RKO (cell line): ENCODE measurements around the gene FGF16.
"Not testable (repeated sequence)": the region's sequence is repeated elsewhere in the genome, so short reads cannot be mapped to it uniquely, and the experiment has no call there.

Experiments
- DNase-seq: peaks from one replicate; pipeline ENCODE4 v3.0.0-alpha.2; 2016; ENCODE audit warnings: low spot score

The FGF16 gene

DNA sequence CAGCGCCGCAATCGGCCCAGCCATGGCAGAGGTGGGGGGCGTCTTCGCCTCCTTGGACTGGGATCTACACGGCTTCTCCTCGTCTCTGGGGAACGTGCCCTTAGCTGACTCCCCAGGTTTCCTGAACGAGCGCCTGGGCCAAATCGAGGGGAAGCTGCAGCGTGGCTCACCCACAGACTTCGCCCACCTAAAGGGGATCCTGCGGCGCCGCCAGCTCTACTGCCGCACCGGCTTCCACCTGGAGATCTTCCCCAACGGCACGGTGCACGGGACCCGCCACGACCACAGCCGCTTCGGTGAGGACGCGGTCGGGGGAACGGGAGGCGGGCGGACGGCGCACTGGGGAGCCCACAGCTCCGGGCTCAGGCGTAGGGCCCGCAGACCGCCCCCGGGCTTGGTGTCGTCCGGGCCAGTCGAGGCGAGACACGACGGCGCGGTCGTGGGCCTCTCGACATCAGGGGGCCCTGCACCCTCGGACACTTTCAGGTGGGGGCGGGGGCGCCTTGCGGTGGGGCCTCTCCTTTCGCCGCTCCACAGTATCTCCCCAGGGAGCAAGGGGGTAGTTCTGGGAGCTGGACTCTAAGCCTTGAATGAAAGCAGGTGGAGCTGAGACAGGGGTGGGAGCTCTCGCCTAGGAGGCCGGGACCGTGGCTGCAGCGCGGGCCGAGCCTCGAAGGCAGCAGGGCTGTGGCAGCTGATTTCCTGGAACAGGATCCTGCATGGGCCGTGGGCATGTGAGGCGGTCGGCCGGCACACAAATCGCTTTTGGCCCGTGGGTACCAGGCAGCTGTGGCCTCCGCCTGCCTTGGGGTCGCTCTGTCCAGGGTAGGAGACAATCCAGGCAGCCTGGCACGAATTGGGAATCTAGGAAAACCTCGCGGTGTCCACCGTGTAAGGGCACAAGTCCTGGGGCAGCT lies 722 bp downstream of the FGF16 start:
- DNase-seq = no peak

DNA sequence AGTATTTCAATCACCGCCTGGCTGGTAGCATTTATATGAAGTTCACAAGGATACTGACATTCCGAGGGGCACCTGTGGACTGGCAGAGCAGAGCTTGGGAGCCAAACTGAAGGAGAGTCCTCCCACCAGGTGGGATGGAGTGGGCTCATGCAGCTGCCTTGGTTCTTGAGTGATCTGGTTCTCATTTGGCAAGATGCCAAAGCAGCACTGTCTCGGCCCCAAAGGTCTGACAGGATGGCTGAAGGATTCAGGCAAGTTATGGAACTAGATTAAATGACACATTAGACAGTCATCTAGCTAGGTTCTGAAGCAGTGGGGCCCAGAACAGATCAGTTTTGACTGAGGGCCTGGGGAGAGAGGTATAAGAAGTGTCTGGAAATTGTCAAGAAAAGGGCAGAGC lies 3.2 kb downstream of the FGF16 start:
- no peak for DNase-seq

DNA sequence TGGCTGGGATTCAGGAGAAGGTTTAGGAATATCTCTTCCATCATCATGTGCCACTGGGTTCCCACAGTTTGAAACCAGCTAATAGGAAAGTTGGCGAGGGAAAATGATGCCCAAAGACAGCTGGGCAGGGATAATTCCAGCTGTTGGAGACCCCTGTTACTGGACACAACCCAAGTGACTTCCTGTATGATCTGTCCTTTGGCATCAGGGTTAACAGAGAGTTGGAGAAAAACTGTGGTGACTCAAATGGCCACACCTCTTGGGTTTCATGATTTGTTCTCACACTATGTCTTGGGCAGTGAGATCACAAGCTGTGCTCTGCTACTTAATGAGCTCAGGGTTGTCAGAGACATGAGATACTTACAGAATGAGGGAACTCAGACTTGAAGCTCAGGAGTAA lies 3.8 kb downstream of the FGF16 start:
- peak; percentile 51 for DNase-seq

DNA sequence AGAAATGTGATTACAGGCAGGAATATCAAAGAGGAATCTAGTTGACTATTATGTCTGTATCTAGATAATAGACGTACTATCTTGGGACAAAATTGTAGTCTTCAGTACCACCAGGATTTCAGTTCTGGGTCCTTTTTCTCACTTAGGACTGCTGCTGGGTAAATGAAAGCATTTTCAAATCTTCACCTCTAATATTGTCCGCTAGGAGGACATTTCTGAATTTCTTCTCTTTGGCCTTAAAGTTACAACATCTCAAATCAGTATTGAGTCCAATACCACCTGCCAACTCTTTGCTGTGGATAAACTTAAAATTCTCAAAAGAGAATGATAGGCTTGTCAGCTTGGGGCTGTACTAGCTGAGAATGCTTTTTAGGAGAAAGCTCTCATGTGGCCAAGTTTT lies 6.0 kb downstream of the FGF16 start:
- DNase-seq = no peak

DNA sequence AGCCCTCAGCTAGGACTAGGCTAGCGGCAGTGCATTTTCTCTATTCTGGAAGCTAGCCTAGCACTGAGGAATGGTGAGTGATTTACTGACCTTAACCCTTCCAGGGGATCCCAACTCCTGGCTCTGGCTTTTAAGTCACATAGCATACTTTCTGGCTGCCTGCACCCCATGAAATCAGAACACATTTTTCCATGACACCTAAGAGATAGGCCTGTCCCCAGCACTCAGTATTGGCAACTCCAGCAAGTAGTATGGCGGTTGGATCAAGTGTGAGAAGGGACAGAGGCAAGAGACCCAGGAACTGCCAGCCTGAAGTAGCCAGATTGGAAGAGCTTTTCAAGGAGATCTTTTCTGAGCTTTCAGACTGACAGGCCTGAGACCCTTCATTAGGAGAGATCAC lies 8.2 kb downstream of the FGF16 start:
- no peak for DNase-seq

DNA sequence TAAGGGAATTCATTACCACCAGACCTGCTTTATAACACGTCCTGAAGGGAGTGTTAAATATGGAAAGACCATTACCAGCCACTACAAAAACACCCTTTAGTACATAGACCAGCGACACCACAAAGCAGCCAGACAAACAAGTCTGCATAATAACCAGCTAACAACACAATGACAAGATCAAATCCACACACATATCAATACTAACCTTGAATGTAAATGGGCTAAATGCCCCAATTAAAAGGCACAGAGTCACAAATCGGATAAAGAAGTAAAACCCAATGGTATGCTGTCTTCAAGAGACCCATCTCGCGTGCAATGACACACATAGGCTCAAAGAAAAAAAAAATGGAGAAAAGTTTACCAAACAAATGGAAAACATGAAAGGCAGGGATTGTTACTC lies 36.9 kb downstream of the FGF16 start:
- DNase-seq = no peak

DNA sequence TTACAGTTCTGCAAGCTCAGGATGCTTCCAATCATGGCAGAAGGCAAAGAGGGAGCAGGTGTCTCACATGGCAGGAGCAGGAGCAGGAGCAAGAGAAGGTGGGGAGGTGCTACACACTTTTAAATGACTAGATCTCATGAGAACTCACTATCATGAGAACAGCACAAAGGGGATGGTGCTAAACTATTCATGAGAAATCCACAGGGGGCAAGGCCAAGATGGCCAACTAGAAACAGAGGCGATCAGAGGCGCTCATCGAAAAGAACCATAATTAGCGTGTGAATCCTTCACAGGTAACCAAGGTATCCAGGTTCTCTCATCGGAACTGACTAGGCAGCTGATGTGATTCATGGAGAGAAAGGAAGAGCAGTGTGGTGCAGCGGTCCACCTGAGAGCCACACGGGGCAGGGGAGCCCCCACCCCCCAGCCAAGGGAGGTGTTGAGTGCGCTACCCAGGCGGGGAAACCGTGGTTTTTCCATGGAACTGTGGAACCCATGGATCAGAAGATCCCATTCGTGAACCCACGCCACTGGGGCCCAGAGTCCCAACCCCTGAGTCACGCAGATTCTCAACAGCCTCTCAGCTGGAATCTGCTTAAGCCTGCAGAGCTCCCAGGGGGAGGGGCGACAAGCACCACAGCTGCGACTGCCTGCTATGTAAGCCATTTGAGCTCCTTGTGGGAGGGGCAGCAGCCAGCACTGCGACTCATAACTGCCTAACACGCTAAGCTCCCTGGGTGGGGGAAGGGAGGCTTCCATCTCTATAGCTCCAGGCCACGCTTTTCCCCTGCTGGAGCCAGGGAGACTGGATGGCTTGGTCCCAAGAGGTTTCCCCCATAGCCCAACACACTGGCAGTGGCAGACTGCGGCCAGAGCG lies 46.7 kb downstream of the FGF16 start:
- no peak for DNase-seq

DNA sequence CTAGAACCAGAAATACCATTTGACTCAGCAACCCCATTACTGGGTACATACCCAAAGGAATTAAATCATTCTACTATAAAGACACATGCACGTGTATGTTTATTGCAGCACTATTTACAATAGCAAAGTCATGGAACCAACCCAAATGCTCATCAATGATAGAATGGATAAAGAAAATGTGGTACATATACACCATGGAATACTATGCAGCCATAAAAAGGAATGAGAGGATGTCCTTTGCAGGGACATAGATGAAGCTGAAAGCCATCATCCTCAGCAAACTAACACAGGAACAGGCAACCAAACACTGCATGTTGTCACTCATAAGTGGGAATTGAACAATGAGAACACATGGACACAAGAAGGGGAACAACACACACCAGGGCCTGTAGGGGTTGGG lies 53.0 kb downstream of the FGF16 start:
- DNase-seq = not testable (repeated sequence)

DNA sequence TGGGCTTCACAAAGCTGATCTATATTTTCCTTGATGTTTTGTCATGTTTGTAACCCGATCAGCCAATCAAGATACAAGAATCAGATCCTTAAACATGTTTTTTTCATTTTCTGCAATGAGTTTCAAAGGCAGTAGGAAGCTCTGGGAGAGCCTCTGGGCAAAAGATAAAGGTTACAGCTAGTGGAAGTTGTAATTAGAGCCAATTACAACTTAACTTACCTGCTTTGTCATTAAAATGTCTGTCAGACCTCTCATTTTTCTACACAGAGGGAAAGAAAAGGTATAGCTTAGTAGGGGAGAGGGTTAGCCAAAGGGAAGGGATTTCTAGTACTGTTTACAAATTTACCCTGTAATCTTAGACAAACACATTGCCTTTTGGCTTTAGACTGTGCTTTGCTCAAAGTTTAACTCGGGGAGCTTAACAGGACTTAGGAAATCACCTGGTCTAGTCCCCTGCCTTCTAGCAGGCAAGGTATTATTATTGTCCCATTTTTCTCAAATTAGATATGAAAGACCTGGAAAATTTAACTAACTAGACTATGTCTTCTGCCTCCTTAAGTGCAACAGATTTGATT lies 55.8 kb downstream of the FGF16 start:
- DNase-seq = no peak

DNA sequence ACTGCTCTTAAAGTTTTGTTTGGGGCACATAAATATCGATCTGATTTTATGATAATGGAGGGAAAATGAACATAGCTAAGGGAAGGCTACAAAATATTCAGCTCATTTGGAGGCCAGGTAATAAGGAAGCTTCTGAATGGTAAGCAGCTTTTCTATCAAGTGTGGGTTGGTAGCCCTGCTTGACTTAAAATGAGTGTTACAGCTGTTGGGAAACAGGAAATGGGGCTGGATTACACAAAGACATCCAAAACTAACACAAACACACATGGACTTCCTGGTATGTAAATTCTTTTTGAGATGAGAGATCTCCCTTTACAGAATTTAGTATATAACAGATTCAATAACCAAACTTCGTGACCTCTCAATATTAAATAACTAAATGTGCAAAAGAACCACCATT lies 58.0 kb downstream of the FGF16 start:
- DNase-seq = no peak
